HG03469 (cell line): Measurements from ENCODE around the gene MGST1.
"Not testable (repeated sequence)": the region's sequence is repeated elsewhere in the genome, so short reads cannot be mapped to it uniquely, and the experiment has no call there.

Source experiments
- ATAC-seq: cut with Tn5 transposase; IDR thresholded peaks from one replicate; pipeline ENCODE4 v1.9.1; 2021; ENCODE audit warnings: mild to moderate bottlenecking, moderate library complexity, moderate number of reproducible peaks; ENCODE audit not compliant: unreplicated experiment

Gene MGST1

GRCh38 chr12:16350682-16351081, 3.2 kb downstream of the MGST1 start:
- no peak for ATAC-seq

- no peak for ATAC-seq
These were observed 5.0 kb downstream of the MGST1 start for GRCh38 chr12:16352481-16352880.

GRCh38 chr12:16358878-16359277, 11.4 kb downstream of the MGST1 start:
- ATAC-seq, result no peak

DNA sequence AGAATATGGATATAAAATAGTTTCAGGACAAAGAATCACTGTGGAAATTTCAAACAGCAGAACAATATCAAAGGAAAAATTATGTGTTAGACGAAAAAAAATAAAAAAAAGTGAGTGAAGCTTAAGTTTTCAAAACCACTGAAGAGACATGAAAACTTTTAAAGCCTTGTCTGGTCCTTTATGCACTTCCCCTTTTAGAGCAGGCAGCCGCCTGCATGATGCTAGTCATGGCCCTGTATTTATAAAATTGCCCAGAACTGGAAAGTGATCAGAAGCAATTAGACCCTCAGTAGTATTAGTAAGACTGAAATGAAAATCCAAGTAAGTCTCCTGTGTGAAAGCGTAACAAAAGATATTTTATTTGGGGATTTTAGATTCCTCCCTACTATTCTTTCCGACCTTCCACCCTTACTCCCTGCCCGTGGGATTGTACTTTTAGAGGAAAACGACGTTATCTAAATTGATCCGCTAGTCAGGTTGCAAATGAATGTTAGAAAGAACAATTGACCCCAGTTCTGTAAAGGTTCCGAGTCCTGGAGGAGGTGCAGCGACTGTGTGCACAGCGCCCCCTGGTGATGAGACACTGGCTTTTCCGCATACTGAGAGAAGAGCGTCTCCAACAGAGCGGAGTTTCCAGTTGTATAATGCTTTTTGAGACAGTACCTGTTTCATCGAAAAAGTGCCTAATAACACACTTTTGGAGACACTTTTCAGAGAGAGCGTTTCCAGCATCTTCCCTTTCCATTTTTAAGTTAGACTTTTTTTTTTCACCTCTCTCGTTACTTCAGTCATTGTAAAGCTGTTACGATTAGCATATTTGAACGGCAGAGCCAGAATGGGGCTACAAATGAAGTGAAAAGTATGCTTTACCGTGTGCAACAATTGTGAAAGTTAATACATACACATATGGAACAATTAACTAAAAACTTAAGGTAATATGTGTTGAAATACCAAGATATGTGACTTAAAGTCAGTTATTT, 12.4 kb downstream of the MGST1 start:
- ATAC-seq, result no peak

DNA sequence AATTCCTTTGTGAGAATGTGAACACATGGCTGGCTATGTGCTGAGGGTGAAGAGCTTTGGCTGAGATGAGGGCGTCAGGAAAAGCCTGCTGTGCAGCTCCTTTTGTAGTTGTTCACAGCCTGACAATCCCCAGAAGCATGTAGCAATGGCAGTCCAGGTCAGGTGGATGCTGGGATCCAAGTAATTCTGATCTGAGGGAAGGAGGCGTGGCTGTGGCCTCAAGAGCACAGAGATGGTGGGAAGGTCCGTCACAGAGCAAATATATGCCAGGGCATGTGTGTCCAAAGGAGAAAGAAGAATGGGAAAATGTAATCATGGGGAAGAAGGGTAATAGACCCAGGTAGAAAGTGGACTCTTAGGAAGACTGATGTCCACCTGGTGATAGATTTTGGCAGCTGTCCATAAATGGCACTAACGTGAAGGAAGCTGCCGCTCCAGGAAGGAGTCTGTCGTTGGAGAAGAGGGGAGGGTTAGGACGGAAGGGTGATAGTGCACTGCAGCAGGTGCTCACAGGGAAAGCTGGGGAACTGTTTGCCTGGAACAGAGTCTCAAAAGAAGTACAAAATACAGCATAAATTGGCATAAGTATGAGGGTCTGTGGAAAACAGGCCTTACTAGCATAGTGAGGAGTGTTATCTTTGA, 13.8 kb downstream of the MGST1 start:
- ATAC-seq, result no peak

- no peak for ATAC-seq
These were observed 15.1 kb downstream of the MGST1 start for GRCh38 chr12:16362550-16362949.

- ATAC-seq, result no peak
These were observed 21.7 kb downstream of the MGST1 start for GRCh38 chr12:16369156-16369555.

- no peak for ATAC-seq
These were observed 22.7 kb downstream of the MGST1 start for GRCh38 chr12:16370096-16370495.

DNA sequence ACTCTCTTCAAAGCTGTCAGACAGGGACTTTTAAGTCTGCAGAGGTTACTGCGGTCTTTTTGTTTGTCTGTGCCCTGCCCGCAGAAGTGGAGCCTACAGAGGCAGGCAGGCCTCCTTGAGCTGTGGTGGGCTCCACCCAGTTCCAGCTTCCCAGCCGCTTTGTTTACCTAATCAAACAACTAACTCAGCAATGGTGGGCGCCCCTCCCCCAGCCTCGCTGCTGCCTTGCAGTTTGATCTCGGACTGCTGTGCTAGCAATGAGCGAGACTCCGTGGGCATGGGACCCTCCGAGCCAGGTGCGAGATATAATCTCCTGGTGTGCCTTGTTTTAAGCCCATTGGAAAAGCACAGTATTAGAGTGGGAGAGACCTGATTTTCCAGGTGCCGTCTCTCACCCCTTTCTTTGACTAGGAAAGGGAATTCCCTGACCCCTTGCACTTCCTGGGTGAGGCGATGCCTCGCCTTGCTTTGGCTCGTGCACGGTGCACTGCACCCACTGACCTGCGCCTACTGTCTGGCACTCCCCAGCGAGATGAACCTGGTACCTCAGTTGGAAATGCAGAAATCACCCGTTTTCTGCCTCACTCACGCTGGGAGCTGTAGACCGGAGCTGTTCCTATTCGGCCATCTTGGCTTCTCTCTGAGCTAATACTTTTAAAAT, 35.3 kb downstream of the MGST1 start:
- ATAC-seq, result not testable (repeated sequence)

- ATAC-seq, result no peak
These were observed 37.3 kb downstream of the MGST1 start for GRCh38 chr12:16384732-16385131.

- no peak for ATAC-seq
These were observed 38.6 kb downstream of the MGST1 start for GRCh38 chr12:16385782-16386646.

GRCh38 chr12:16387919-16388318, 40.5 kb downstream of the MGST1 start:
- no peak for ATAC-seq

GRCh38 chr12:16389594-16389993, 42.1 kb downstream of the MGST1 start:
- ATAC-seq, result no peak

- ATAC-seq, result no peak
These were observed 45.5 kb downstream of the MGST1 start for GRCh38 chr12:16392846-16393535.

DNA sequence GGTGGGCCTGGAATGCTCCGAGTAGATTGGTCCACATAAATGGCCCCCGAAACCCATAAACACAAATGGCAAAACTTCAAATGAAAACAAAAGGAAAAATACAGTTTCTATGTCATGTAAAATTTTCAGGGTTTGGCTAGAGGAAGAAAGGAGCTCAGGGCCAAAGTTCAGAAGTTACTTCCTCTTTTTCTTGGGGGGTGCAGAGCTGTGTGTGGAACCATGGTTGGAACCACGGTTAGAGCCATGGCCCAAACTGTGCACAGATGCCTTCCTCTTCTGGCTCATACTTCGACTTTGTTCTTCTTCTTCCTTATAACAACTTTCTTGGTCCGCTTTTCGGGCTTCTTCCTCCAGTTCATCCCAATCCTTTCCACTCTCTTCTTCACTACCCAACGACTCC, 51.7 kb downstream of the MGST1 start:
- no peak for ATAC-seq

- not testable (repeated sequence) for ATAC-seq
These were observed 54.4 kb downstream of the MGST1 start for GRCh38 chr12:16401835-16402234.

DNA sequence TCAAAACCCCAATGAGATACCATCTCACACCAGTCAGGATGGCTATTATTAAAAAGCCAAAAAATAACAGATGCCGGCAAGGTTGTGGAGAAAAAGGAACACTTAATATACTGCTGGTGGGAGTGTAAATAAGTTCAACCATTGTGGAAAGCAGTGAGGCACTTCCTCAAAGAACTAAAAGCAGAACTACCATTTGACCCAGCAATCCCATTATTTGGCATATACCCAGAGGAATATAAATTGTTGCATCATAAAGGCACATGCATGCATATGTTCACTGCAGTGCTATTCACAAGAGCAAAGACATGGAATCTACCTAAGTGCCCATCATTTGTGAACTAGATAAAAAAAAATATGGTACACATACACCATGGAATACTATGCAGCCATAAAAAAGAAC, 59.9 kb downstream of the MGST1 start:
- no peak for ATAC-seq
